Endothelial cell of umbilical vein (primary cell): ENCODE measurements around the gene PRKAG1. TPM values are rescaled to one million over a fixed set of nuclear protein-coding genes. Genes with fewer than 3 reads are reported as not detected.

Experiments
- BruUV-seq: library from RNA; stranded (reverse); fragments of 400-500 nt; replicated peaks from 2 replicates; lab custom pipeline; 2021; lab: Mats Ljungman, UMichigan
- CTCF ChIA-PET: fragments of 300-600, 350-600 bp; sonication (Branson Sonifier 250); formaldehyde crosslinking; loops from one replicate; lab custom pipeline; 2021; ENCODE audit warnings: antibody characterized with exemption, inconsistent platforms; lab: Charles Lee
- POLR2A ChIA-PET: fragments of 300-600, 350-600 bp; sonication (Branson Sonifier 250); formaldehyde crosslinking; loops from one replicate; lab custom pipeline; 2021; ENCODE audit warnings: antibody characterized with exemption, inconsistent platforms; lab: Charles Lee
- DNase-seq: peaks from one replicate; pipeline ENCODE4 v3.0.0-alpha.2; 2011; ENCODE audit warnings: low read depth, low spot score
- FAIRE-seq: peaks from 2 replicates; lab custom pipeline; 2011; peaks lifted over from hg19 to GRCh38; lab: Jason Lieb, UNC
- H2AFZ ChIP-seq: 2 replicates; pipeline ENCODE4 v1.6.0; 2012; ENCODE audit warnings: low read depth, low read length, control low read depth, inconsistent platforms
- H3K27ac ChIP-seq: 2 replicates; pipeline ENCODE4 v1.5.1; 2011; ENCODE audit warnings: low read depth, mild to moderate bottlenecking, control low read depth, low read length, moderate library complexity; ENCODE audit not compliant: insufficient read depth
- H3K27me3 ChIP-seq, 2 experiments: 2 replicates each; pipeline versions ENCODE4 v1.6.0 to v1.6.1; 2011; ENCODE audit warnings: low read length in 2 of 2, mixed read lengths in 1 of 2; ENCODE audit not compliant: control insufficient read depth in 2 of 2, insufficient read depth in 2 of 2
- H3K36me3 ChIP-seq, 2 experiments: 2 replicates in 1 of 2; 3 replicates in 1 of 2; pipeline ENCODE4 v1.5.1; 2011; ENCODE audit warnings: low read length in 2 of 2, mild to moderate bottlenecking in 1 of 2, moderate library complexity in 1 of 2; ENCODE audit not compliant: control insufficient read depth in 2 of 2, insufficient read depth in 2 of 2; ENCODE audit errors: extremely low read depth in 1 of 2
- H3K4me1 ChIP-seq: 3 replicates; pipeline ENCODE4 v1.5.1; 2011; ENCODE audit warnings: mild to moderate bottlenecking, low read length; ENCODE audit not compliant: control insufficient read depth, insufficient read depth; ENCODE audit errors: extremely low read depth
- H3K4me2 ChIP-seq: 2 replicates; pipeline ENCODE4 v1.6.1; 2011; ENCODE audit warnings: low read length, control low read depth, mixed read lengths; ENCODE audit not compliant: insufficient read depth
- H3K4me3 ChIP-seq, 3 experiments: fragments of 200-600 bp in 1 of 3; sonication (generic), shearing (Covaris generic) in 1 of 3; replicated peaks in 1 of 3; 2 replicates each; pipeline ENCODE4 v1.5.1; 2011 to 2016; ENCODE audit warnings: control low read depth in 3 of 3, low read length in 3 of 3, mild to moderate bottlenecking in 2 of 3, inconsistent platforms in 1 of 3, low read depth in 1 of 3, moderate library complexity in 1 of 3; ENCODE audit not compliant: insufficient read depth in 1 of 3
- H3K79me2 ChIP-seq: 2 replicates; pipeline ENCODE4 v1.6.0; 2012; ENCODE audit warnings: low read length, inconsistent platforms; ENCODE audit not compliant: control insufficient read depth, insufficient read depth
- H3K9ac ChIP-seq: replicated peaks from 2 replicates; pipeline ENCODE3; 2011; ENCODE audit warnings: low read length, control low read depth; ENCODE audit not compliant: insufficient read depth; ENCODE audit errors: extremely low read depth
- H3K9me1 ChIP-seq: replicated peaks from 3 replicates; pipeline ENCODE4 v1.6.0; 2011; ENCODE audit warnings: mild to moderate bottlenecking, low read length; ENCODE audit not compliant: control insufficient read depth, insufficient read depth; ENCODE audit errors: extremely low read depth
- H3K9me3 ChIP-seq: replicated peaks from 2 replicates; pipeline ENCODE4 v1.5.1; 2012; ENCODE audit warnings: low read length, inconsistent platforms; ENCODE audit not compliant: control insufficient read depth, insufficient read depth
- H4K20me1 ChIP-seq: replicated peaks from 2 replicates; pipeline ENCODE3; 2011; ENCODE audit warnings: mild to moderate bottlenecking, low read length; ENCODE audit not compliant: control insufficient read depth, insufficient read depth; ENCODE audit errors: extremely low read depth
- EZH2 ChIP-seq: IDR thresholded peaks from 2 replicates; pipeline ENCODE4 v1.6.1; 2012; ENCODE audit warnings: borderline replicate concordance, low read depth, mild to moderate bottlenecking, moderate library complexity, low read length, inconsistent platforms; ENCODE audit not compliant: severe bottlenecking
- FOS ChIP-seq: IDR thresholded peaks from 2 replicates; pipeline ENCODE4 v1.6.1; 2011; ENCODE audit warnings: mild to moderate bottlenecking, low read length, moderate library complexity, borderline replicate concordance; ENCODE audit not compliant: insufficient read depth
- GATA2 ChIP-seq: IDR thresholded peaks from 2 replicates; pipeline ENCODE4 v1.7.0; 2011; ENCODE audit warnings: low read depth, mild to moderate bottlenecking, moderate library complexity, mixed read lengths, low read length; ENCODE audit not compliant: insufficient read length, insufficient read depth
- JUN ChIP-seq: IDR thresholded peaks from 2 replicates; pipeline ENCODE4 v1.6.1; 2011; ENCODE audit warnings: borderline replicate concordance, low read depth; ENCODE audit not compliant: insufficient read length, insufficient read depth
- MYC ChIP-seq: IDR thresholded peaks from one replicate; pipeline ENCODE4 v1.6.1; 2011; ENCODE audit warnings: mild to moderate bottlenecking, low read depth, low read length
- POLR2A ChIP-seq: IDR thresholded peaks from 2 replicates; pipeline ENCODE4 v1.6.1; 2012; ENCODE audit warnings: low read depth, mild to moderate bottlenecking, control low read depth, low read length
- POLR2AphosphoS5 ChIP-seq: IDR thresholded peaks from 2 replicates; pipeline ENCODE4 v1.6.1; 2012; ENCODE audit warnings: low read depth, mild to moderate bottlenecking, control low read depth, low read length, moderate library complexity; ENCODE audit not compliant: insufficient read depth
- dilution Hi-C: fragments of 300-500 bp; cut with MboI; formaldehyde crosslinking; loops from one replicate; pipeline ENCODE4 v1.15.0; 2019; ENCODE audit warnings: low sequenced_read_pairs; ENCODE audit not compliant: extremely low pct_ligation_motif_present
- intact Hi-C: fragments of 100-400 bp; cut with micrococcal nuclease; formaldehyde crosslinking; loops from one replicate; pipeline ENCODE4 v1.10.0; 2022
- polyA plus RNA-seq, 4 experiments: library from polyadenylated mRNA; depleted of rRNA in 3 of 4; stranded (reverse) in 3 of 4; unstranded in 1 of 4; fragments of >200 nt; gene quantifications; 2 replicates each; pipeline versions ENCODE4 v1.2.1 to v1.2.3, GENCODE V29; 2011 to 2012; ENCODE audit warnings: missing spikeins in 1 of 4
- total RNA-seq: library from RNA; stranded (reverse); gene quantifications from 2 replicates; pipeline ENCODE4 v1.2.3, GENCODE V29; 2021
- TF ChIP-seq, protein P1 (sequence below): IDR thresholded peaks from 2 replicates; pipeline ENCODE4 v1.6.1; 2011; ENCODE audit not compliant: insufficient read depth, insufficient read length
- TF ChIP-seq, protein P2 (sequence below), 2 donors: IDR thresholded peaks; 1 replicate in 1 of 2; 2 replicates in 1 of 2; pipeline ENCODE4 v1.5.1; 2011; ENCODE audit warnings: low read length in 2 of 2, mild to moderate bottlenecking in 2 of 2, moderate library complexity in 2 of 2, control low read depth in 1 of 2, inconsistent platforms in 1 of 2, low read depth in 1 of 2; ENCODE audit not compliant: insufficient read depth in 1 of 2; ENCODE audit errors: extremely low read depth in 1 of 2

The PRKAG1 gene
- total and polyA plus RNA-seq, 2 donors (not counting 3 experiments of a cell fraction or from before 2014, with no cell fraction given), result 52.1 to 54.9 TPM

DNA sequence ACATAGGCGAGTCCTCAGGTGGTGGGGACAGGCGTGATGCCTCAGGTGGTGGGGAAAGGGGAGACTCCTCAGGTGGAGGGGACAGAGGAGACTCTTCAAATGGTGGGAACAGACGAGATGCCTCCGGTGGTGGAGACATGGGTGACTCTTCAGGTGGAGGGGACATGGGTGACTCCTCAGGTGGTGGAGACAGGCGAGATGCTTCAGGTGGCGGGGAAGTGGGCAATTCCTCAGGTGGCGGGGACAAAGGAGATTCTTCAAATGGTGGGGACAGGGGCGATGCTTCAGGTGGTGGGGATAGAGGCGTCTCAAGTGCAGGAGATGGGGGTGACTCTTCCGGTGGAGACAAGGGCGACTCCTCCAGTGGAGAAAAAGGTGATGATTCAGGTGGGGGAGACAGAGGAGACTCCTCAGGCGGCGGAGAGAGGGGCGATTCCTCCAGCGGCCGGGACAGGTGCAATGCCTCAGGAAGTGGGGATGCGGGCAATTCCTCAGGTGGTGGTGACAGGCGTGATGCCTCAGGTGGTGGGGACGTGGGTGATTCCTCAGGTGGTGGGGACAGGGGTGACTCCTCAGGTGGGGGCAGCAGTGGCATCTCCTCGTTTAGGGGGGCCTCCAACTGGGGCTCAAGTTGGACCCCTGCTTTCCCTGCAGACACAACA is 33.3 kb upstream of the PRKAG1 start:
- Histone ChIP-seq H3K79me2 (peaks cover 60% of the 10 kb centered on the region), H3K36me3 (peaks cover 40 to 75% of the 10 kb centered on the region in 2 experiments), H3K9me3 (no peaks in the 10 kb centered on the region), H3K4me1 (peaks cover 22% of the 10 kb centered on the region), H3K4me2 (no peak overlapping the region), H3K9me1 (no peaks in the 10 kb centered on the region), H4K20me1 (peaks cover 4% of the 10 kb centered on the region), H3K9ac (no peak overlapping the region), H3K4me3 (no peak overlapping the region), H3K27ac (no peak overlapping the region), H3K27me3 (no peaks in the 10 kb centered on the region), H2AFZ (no peak overlapping the region)
- no peak for DNase-seq
- TF ChIP-seq POLR2A, result no peak
- no peak for TF ChIP-seq FOS
- TF ChIP-seq, protein P1, sequence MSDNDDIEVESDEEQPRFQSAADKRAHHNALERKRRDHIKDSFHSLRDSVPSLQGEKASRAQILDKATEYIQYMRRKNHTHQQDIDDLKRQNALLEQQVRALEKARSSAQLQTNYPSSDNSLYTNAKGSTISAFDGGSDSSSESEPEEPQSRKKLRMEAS, result no peak
- TF ChIP-seq POLR2AphosphoS5, result no peak
- TF ChIP-seq EZH2, result no peak
- TF ChIP-seq JUN, result no peak
- TF ChIP-seq, protein P2, sequence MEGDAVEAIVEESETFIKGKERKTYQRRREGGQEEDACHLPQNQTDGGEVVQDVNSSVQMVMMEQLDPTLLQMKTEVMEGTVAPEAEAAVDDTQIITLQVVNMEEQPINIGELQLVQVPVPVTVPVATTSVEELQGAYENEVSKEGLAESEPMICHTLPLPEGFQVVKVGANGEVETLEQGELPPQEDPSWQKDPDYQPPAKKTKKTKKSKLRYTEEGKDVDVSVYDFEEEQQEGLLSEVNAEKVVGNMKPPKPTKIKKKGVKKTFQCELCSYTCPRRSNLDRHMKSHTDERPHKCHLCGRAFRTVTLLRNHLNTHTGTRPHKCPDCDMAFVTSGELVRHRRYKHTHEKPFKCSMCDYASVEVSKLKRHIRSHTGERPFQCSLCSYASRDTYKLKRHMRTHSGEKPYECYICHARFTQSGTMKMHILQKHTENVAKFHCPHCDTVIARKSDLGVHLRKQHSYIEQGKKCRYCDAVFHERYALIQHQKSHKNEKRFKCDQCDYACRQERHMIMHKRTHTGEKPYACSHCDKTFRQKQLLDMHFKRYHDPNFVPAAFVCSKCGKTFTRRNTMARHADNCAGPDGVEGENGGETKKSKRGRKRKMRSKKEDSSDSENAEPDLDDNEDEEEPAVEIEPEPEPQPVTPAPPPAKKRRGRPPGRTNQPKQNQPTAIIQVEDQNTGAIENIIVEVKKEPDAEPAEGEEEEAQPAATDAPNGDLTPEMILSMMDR (IDR thresholded peaks at IDR 0.05; ENCODE audit: extremely low read depth in 1 of 2, insufficient read depth in 1 of 2, low read depth in 1 of 2, low read length in 2 of 2), result no peak
- TF ChIP-seq MYC, result no peak
- TF ChIP-seq GATA2, result no peak
- TSS peak; percentile 12 for BruUV-seq
- FAIRE-seq, result no peak
- ChIA-PET CTCF (no interaction called here), POLR2A (no interaction called here)
- dilution Hi-C loops (no loop called here), intact Hi-C loops (no loop called here)
